HG03571 (cell line): ENCODE measurements around the gene TJP3.

Source experiments
- ATAC-seq: cut with Tn5 transposase; IDR thresholded peaks from one replicate; pipeline ENCODE4 v1.9.1; 2021; ENCODE audit not compliant: unreplicated experiment

TJP3 gene

DNA sequence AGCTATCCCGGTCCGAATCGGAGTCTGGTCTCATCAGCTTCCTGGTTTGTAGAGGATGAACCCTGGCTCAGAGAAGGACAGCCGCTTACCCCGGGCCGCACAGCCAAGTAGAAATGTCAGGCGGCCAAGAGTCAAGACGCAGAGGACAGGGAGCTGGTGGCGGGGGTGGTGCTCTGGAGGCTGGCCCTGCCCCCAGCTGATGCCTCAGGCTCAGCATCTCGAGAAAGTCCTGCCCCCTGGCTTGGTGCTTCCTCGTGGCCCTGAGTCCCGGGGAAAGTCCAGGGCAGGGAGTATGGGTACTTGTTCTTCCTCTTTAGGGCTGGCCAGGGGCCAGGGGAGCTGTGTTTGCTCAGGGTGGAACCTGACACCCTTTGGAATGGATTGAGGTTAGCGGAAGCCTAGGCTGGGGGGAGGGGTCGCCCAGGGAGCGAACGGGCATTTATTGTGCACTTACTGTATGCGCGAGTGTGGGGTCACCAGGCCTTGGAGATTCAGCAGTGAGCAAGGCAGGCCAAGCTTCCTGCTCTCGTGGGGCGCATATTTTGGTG is 2.2 kb downstream of the TJP3 start:
- no peak for ATAC-seq

- ATAC-seq: no peak
Observed at GRCh38 chr19:3712663-3713611, 4.8 kb downstream of the TJP3 start.

GRCh38 chr19:3716147-3716668 is 8.0 kb downstream of the TJP3 start:
- ATAC-seq: no peak

GRCh38 chr19:3719868-3720267 is 11.7 kb downstream of the TJP3 start:
- ATAC-seq: no peak

GRCh38 chr19:3720349-3720917 is 12.2 kb downstream of the TJP3 start:
- no peak for ATAC-seq

DNA sequence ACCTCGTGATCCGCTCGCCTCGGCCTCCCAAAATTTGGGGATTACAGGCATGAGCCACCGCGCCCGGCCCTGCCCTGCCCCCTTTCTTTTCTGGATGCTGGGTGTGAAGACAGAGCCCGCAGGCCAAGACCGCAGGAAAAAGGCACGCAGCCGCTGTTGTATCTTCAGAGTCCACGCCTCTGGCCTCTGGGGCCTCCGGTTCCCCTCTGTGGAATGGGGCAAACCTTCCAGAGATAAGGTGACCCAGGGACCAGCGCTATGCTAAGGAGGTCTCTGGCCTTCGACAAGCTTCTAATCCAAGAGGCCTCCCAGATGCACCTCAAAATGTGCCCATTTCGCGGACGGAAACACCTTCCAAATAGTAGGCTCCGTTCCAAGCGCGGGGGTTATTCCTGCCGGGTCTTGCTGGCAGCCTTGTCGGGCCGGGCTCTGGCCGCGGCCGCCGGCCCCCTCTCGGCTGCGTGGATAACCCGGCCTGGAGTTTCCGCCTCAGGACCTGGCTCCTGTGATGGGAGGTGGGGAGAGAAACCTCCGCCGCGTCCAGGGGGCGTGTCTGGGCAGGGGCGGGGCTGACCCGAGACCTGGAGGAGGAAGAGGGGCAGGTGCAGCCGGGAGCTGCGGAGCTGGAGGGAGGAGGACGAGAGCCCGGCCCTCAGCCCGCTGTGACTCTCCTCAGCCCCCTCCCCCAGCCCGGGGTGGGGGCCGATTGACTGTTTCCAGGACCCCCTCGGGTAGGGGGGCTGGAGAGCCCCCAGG is 13.1 kb downstream of the TJP3 start:
- no peak for ATAC-seq

DNA sequence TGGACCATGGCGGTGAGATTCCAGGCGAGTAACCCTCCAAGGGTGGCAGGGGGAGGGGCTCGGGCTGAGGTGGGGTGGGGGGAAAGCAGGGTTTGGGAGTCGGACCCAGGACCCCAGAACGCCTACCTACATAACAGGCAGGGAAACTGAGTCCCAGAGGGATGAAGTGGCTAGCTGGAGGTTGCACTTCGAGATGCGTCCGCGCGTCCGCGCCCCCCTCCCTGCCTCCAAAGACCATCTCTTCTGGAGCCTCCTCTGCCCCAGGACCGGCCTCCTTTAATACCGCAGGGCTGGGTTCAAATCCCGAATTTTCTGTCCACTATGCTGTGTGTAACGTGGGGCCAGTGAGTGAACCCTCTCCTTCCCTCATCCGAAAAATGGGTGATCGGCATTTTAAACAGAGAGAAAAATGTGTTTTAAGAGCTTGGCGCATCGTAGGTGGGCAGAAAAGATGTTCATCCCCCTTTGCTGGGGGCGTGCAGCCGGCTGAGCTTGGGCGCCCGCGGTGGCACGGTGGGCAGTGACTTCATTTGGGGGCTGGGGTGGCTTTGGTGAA is 13.8 kb downstream of the TJP3 start:
- no peak for ATAC-seq

GRCh38 chr19:3722443-3723109 is 14.4 kb downstream of the TJP3 start:
- ATAC-seq: no peak

DNA sequence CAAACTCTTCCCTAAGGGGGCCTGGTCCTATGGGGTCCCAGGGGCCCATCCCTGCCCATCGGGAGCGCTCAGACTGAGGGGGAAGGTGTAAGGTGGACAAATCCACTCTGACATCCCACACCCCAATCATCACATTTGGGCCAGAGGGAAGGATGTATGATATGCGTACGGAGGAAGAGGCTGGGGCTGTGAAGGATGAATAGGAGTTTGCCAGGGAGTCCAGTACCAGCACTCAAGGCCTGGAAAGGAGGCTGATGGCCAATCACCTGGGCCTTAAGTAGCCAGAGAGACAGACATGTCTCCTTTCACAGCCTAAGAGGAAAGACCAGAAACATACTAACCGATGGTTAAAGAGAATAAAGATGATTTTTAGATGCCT is 14.9 kb downstream of the TJP3 start:
- no peak for ATAC-seq

DNA sequence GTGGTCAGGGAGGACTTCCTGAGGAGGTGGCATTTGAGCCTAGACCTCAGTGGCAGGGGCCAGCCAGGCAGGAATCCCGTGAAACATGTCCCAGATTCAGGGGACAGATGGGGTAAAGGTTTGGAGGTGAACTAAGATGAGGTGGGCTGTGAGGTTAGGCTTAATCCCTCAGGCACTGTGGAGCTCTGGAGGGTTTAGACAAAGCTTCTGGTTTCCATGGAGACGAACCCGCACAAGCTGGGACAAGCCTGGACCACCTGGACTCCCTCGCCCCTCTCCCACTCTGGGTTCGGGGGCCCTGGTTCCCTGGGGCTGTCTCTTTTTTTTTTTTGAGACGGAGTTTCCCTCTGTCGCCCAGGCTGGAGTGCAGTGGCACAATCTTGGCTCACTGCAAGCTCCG is 15.7 kb downstream of the TJP3 start:
- ATAC-seq: no peak

DNA sequence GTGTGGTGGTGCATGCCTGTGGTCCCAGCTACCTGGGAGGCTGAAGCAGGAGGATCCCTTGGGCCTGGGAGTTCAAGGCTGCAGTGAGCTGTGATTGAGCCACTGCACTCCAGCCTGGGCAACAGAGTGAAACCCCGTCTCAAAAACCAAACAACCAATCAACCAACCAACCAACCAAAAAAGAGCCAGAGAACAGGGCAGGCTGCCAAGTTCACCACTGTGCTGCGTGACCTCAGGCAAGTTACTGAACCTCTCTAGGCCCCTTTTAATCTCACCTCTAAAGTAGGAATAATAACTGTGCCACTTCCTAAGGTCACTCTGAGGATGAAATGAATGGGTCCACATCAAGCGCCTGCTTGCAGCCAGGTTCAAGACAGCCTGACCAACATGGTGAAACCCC is 16.9 kb downstream of the TJP3 start:
- no peak for ATAC-seq

- ATAC-seq: no peak
Observed at GRCh38 chr19:3725640-3726310, 17.6 kb downstream of the TJP3 start.

DNA sequence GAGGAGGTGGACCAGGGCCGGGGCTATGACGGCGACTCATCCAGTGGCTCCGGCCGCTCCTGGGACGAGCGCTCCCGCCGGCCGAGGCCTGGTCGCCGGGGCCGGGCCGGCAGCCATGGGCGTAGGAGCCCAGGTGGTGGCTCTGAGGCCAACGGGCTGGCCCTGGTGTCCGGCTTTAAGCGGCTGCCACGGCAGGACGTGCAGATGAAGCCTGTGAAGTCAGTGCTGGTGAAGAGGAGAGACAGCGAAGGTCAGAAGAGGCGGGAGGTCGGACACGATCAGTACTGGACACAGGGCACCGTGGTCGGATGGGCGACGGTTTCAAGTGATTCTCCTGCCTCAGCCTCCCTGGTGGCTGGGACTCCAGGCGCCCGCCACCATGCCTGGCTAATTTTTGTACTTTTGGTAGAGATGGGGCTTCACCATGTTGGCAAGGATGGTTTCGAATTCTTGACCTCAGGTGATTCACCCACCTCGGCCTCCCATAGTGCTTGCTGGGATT is 22.3 kb downstream of the TJP3 start:
- ATAC-seq: no peak

DNA sequence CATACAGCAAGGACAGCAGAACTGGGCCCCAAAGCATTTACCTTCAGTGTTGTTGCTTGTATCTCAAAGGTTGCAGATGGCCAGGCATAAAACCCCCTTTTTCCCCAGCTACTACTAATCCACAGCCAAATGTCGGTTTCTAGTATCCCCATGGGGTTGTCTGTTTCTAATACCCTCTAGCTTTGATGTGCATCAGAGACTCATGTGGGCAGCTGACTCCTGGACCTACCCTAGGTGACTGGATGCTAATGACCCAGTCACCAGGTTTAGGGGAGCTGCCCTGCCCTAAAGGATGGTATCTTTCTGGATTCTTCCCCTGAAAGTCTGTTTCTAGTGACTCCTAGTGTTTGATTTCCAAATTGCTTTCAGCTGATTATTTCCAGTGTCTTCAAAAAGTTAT is 23.9 kb downstream of the TJP3 start:
- ATAC-seq: no peak

GRCh38 chr19:3733549-3734309 is 25.5 kb downstream of the TJP3 start:
- no peak for ATAC-seq

GRCh38 chr19:3734310-3734600 is 26.1 kb downstream of the TJP3 start:
- ATAC-seq: no peak

DNA sequence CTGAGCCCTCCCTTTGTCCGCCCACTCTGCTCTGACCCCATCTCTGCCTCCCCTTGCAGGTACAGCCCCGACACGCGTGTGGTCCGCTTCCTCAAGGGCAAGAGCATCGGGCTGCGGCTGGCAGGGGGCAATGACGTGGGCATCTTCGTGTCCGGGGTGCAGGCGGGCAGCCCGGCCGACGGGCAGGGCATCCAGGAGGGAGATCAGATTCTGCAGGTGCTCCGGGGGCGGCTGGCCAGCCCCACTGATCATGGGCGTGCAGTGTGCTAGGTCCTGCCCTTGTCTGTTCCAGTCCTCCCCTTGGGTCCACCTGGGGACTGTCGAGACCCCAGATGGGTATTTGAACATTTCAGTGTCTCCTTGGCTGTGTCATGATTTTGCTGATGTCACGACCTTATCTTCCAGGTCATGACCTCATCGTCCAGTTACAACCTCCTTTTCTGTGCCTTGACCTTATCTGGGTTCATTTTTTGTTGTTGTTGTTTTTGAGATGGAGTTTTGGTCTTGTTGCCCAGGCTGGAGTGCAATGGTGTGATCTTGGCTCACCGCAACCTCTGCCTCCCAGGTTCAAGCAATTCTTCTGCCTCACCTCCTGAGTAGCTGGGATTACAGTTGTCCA is 28.0 kb downstream of the TJP3 start:
- no peak for ATAC-seq

- ATAC-seq: no peak
Observed at GRCh38 chr19:3737487-3738205, 29.5 kb downstream of the TJP3 start.
